ENCODE results near the gene HSD17B14.

DNA sequence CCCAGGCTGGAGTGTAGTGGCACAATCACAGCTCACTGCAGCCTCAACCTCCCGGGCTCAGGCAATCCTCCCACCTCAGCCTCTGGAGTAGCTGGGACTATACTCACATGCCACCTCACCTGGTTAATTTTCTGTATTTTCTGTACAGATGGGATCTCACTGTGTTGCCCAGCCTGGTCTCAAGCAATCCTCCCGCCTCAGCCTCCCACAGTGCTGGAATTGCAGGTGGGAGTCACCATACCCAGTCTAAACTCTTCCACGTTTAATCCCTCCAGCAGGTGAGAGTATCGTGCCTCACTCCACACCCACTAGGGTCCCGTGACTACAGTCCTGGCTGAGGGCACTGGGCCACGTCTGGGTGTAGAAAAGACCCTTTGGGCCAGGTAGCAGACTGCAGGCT lies 42.0 kb downstream of the HSD17B14 start:
- TF ChIP-seq, protein P1, sequence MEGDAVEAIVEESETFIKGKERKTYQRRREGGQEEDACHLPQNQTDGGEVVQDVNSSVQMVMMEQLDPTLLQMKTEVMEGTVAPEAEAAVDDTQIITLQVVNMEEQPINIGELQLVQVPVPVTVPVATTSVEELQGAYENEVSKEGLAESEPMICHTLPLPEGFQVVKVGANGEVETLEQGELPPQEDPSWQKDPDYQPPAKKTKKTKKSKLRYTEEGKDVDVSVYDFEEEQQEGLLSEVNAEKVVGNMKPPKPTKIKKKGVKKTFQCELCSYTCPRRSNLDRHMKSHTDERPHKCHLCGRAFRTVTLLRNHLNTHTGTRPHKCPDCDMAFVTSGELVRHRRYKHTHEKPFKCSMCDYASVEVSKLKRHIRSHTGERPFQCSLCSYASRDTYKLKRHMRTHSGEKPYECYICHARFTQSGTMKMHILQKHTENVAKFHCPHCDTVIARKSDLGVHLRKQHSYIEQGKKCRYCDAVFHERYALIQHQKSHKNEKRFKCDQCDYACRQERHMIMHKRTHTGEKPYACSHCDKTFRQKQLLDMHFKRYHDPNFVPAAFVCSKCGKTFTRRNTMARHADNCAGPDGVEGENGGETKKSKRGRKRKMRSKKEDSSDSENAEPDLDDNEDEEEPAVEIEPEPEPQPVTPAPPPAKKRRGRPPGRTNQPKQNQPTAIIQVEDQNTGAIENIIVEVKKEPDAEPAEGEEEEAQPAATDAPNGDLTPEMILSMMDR (conservative IDR thresholded peaks at IDR 0.05), result no peak
- TF ChIP-seq ZFX (IDR thresholded peaks at IDR 0.05), result no peak

All from C4-2B (cell line).